ENCODE data around the gene PNMA6F. TPM values are rescaled to one million over a fixed set of nuclear protein-coding genes. Genes with fewer than 3 reads are reported as not detected.

Gene PNMA6F
- total and polyA plus RNA-seq, 2 experiments from 2014 or later: 0.06 to 0.83 TPM

DNA sequence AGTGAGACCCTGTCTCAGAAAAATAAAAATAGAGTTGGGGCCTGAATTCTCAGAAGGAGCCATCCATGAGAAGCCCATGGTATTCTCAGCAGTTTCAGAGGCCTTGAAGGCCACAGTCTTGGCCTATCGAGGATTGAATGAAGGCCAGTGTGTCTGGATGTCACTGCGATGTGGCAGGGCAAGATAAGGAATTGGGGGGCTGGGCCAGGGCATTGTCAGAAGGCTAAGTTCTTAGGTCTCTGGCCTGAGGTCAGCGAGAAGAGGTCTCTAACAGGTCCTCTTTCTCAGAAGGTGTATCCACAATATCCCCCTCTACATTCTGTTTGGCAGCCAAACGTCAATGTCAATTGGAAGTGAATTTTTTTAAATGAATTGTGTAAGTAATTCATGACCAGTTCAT lies 18.1 kb upstream of the PNMA6F start:
- Histone ChIP-seq H3K4me2 (no peak overlapping the region), H3K27ac (ENCODE audit: low read depth) (no peak overlapping the region), H3K9me2 (ENCODE audit: insufficient read depth) (no peaks in the 10 kb centered on the region), H3K4me3 (no peak overlapping the region), H3K36me3 (ENCODE audit: insufficient read depth) (no peaks in the 10 kb centered on the region), H3K27me3 (ENCODE audit: insufficient read depth) (no peaks in the 10 kb centered on the region), H3F3A (replicated peaks; ENCODE audit: low read depth) (no peaks in the 10 kb centered on the region), H4K20me1 (replicated peaks; ENCODE audit: insufficient read depth) (no peaks in the 10 kb centered on the region), H3K79me2 (replicated peaks; ENCODE audit: insufficient read depth) (peaks cover 16% of the 10 kb centered on the region; the same call in 1 of the 2 replicates), H3K4me1 (ENCODE audit: insufficient read depth) (peaks cover 12% of the 10 kb centered on the region; the same call in 1 of the 2 replicates), H2AFZ (no peak overlapping the region)
- ATAC-seq: no peak
- Mint-ChIP-seq H3K4me1 (peaks cover 14% of the 10 kb centered on the region), H3K27ac (no peak overlapping the region), H3K36me3 (ENCODE audit: low read depth) (peaks cover 38% of the 10 kb centered on the region), H3K9me3 (no peaks in the 10 kb centered on the region), H3K4me3 (no peak overlapping the region), H3K27me3 (ENCODE audit: insufficient read depth, low read depth, poor library complexity) (peaks cover 4% of the 10 kb centered on the region)
- TF ChIP-seq, protein P1, sequence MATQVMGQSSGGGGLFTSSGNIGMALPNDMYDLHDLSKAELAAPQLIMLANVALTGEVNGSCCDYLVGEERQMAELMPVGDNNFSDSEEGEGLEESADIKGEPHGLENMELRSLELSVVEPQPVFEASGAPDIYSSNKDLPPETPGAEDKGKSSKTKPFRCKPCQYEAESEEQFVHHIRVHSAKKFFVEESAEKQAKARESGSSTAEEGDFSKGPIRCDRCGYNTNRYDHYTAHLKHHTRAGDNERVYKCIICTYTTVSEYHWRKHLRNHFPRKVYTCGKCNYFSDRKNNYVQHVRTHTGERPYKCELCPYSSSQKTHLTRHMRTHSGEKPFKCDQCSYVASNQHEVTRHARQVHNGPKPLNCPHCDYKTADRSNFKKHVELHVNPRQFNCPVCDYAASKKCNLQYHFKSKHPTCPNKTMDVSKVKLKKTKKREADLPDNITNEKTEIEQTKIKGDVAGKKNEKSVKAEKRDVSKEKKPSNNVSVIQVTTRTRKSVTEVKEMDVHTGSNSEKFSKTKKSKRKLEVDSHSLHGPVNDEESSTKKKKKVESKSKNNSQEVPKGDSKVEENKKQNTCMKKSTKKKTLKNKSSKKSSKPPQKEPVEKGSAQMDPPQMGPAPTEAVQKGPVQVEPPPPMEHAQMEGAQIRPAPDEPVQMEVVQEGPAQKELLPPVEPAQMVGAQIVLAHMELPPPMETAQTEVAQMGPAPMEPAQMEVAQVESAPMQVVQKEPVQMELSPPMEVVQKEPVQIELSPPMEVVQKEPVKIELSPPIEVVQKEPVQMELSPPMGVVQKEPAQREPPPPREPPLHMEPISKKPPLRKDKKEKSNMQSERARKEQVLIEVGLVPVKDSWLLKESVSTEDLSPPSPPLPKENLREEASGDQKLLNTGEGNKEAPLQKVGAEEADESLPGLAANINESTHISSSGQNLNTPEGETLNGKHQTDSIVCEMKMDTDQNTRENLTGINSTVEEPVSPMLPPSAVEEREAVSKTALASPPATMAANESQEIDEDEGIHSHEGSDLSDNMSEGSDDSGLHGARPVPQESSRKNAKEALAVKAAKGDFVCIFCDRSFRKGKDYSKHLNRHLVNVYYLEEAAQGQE (IDR thresholded peaks at IDR 0.05; ENCODE audit: unreplicated experiment): no peak
- TF ChIP-seq, protein P2, sequence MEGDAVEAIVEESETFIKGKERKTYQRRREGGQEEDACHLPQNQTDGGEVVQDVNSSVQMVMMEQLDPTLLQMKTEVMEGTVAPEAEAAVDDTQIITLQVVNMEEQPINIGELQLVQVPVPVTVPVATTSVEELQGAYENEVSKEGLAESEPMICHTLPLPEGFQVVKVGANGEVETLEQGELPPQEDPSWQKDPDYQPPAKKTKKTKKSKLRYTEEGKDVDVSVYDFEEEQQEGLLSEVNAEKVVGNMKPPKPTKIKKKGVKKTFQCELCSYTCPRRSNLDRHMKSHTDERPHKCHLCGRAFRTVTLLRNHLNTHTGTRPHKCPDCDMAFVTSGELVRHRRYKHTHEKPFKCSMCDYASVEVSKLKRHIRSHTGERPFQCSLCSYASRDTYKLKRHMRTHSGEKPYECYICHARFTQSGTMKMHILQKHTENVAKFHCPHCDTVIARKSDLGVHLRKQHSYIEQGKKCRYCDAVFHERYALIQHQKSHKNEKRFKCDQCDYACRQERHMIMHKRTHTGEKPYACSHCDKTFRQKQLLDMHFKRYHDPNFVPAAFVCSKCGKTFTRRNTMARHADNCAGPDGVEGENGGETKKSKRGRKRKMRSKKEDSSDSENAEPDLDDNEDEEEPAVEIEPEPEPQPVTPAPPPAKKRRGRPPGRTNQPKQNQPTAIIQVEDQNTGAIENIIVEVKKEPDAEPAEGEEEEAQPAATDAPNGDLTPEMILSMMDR (conservative IDR thresholded peaks at IDR 0.05; ENCODE audit: low read depth in 2 of 2): no peak
- no peak for TF ChIP-seq EZH2phosphoT487 (IDR thresholded peaks at IDR 0.05; ENCODE audit: unreplicated experiment)
- no peak for TF ChIP-seq STAT1 (IDR thresholded peaks at IDR 0.05; ENCODE audit: unreplicated experiment)
- TF ChIP-seq ZNF114 (CRISPR knock-in tag; IDR thresholded peaks at IDR 0.05): no peak
- DNase-seq (ENCODE audit: low spot score): no peak

DNA sequence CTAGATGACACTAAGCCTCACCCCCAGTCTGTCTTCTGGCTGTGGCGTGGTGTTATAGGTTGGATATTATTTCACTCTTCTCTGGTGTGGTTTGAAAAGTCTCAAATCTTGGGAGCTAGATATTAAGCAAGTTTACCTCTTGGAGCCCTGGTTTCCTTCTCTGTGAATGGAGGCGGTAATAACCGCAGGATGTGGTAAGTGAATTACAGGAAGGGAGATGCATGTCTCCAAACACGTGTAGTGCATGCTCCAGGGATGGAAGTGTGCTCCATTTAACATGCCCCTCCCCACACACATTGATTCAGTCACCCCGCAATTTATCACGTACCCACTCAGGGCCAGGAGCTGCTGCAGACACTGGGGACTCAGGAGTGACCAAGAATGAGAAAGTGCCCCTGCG lies 17.3 kb upstream of the PNMA6F start:
- Mint-ChIP-seq H3K27ac (peak overlapping the region; percentile 77; the same call in 1 of the 2 replicates), H3K36me3 (ENCODE audit: low read depth) (peaks cover 32% of the 10 kb centered on the region)
- H3K4me3 ChIP-seq: no peak overlapping the region
- TF ChIP-seq ZNF114 (CRISPR knock-in tag; IDR thresholded peaks at IDR 0.05): no peak
- TF ChIP-seq EZH2 (IDR thresholded peaks at IDR 0.05; ENCODE audit: low read depth, unreplicated experiment): no peak
- TF ChIP-seq EZH2phosphoT487 (IDR thresholded peaks at IDR 0.05; ENCODE audit: unreplicated experiment): no peak
- TF ChIP-seq NANOG (IDR thresholded peaks at IDR 0.05; ENCODE audit: borderline replicate concordance): no peak
- no peak for TF ChIP-seq ZNF331 (CRISPR knock-in tag; IDR thresholded peaks at IDR 0.05; ENCODE audit: low read depth)
- TF ChIP-seq, protein P3, sequence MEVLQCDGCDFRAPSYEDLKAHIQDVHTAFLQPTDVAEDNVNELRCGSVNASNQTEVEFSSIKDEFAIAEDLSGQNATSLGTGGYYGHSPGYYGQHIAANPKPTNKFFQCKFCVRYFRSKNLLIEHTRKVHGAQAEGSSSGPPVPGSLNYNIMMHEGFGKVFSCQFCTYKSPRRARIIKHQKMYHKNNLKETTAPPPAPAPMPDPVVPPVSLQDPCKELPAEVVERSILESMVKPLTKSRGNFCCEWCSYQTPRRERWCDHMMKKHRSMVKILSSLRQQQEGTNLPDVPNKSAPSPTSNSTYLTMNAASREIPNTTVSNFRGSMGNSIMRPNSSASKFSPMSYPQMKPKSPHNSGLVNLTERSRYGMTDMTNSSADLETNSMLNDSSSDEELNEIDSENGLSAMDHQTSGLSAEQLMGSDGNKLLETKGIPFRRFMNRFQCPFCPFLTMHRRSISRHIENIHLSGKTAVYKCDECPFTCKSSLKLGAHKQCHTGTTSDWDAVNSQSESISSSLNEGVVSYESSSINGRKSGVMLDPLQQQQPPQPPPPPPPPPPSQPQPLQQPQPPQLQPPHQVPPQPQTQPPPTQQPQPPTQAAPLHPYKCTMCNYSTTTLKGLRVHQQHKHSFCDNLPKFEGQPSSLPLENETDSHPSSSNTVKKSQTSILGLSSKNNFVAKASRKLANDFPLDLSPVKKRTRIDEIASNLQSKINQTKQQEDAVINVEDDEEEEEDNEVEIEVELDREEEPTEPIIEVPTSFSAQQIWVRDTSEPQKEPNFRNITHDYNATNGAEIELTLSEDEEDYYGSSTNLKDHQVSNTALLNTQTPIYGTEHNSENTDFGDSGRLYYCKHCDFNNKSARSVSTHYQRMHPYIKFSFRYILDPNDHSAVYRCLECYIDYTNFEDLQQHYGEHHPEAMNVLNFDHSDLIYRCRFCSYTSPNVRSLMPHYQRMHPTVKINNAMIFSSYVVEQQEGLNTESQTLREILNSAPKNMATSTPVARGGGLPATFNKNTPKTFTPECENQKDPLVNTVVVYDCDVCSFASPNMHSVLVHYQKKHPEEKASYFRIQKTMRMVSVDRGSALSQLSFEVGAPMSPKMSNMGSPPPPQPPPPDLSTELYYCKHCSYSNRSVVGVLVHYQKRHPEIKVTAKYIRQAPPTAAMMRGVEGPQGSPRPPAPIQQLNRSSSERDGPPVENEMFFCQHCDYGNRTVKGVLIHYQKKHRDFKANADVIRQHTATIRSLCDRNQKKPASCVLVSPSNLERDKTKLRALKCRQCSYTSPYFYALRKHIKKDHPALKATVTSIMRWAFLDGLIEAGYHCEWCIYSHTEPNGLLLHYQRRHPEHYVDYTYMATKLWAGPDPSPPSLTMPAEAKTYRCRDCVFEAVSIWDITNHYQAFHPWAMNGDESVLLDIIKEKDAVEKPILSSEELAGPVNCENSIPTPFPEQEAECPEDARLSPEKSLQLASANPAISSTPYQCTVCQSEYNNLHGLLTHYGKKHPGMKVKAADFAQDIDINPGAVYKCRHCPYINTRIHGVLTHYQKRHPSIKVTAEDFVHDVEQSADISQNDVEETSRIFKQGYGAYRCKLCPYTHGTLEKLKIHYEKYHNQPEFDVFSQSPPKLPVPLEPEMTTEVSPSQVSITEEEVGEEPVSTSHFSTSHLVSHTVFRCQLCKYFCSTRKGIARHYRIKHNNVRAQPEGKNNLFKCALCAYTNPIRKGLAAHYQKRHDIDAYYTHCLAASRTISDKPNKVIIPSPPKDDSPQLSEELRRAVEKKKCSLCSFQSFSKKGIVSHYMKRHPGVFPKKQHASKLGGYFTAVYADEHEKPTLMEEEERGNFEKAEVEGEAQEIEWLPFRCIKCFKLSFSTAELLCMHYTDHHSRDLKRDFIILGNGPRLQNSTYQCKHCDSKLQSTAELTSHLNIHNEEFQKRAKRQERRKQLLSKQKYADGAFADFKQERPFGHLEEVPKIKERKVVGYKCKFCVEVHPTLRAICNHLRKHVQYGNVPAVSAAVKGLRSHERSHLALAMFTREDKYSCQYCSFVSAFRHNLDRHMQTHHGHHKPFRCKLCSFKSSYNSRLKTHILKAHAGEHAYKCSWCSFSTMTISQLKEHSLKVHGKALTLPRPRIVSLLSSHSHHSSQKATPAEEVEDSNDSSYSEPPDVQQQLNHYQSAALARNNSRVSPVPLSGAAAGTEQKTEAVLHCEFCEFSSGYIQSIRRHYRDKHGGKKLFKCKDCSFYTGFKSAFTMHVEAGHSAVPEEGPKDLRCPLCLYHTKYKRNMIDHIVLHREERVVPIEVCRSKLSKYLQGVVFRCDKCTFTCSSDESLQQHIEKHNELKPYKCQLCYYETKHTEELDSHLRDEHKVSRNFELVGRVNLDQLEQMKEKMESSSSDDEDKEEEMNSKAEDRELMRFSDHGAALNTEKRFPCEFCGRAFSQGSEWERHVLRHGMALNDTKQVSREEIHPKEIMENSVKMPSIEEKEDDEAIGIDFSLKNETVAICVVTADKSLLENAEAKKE (CRISPR knock-in tag; IDR thresholded peaks at IDR 0.05): no peak

More for the DNA sequence above, 17.3 kb upstream of the PNMA6F start:
- Mint-ChIP-seq H3K4me1 (peaks cover 14% of the 10 kb centered on the region), H3K9me3 (no peaks in the 10 kb centered on the region), H3K4me3 (no peak overlapping the region), H3K27me3 (ENCODE audit: insufficient read depth, low read depth, poor library complexity) (peaks cover 1% of the 10 kb centered on the region)
- DNase-seq (ENCODE audit: low spot score): no peak
- no peaks in the 10 kb centered on the region for H3K36me3 ChIP-seq (ENCODE audit: insufficient read depth)
- H3K27ac ChIP-seq (ENCODE audit: low read depth): no peak overlapping the region
- no peak overlapping the region for H3K4me2 ChIP-seq
- no peak overlapping the region for H2AFZ ChIP-seq
- no peaks in the 10 kb centered on the region for H3K27me3 ChIP-seq (ENCODE audit: insufficient read depth)
- H4K20me1 ChIP-seq (replicated peaks; ENCODE audit: insufficient read depth): no peaks in the 10 kb centered on the region
- no peak for ATAC-seq
- H3K79me2 ChIP-seq (replicated peaks; ENCODE audit: insufficient read depth): peaks cover 16% of the 10 kb centered on the region; the same call in 1 of the 2 replicates
- no peaks in the 10 kb centered on the region for H3F3A ChIP-seq (replicated peaks; ENCODE audit: low read depth)
- H3K9me2 ChIP-seq (ENCODE audit: insufficient read depth): no peaks in the 10 kb centered on the region
- peaks cover 12% of the 10 kb centered on the region; the same call in 1 of the 2 replicates for H3K4me1 ChIP-seq (ENCODE audit: insufficient read depth)

All from GM23338 (cell line).